IMR-90 (cell line): ENCODE measurements around the gene BCL2L1. TPM values are rescaled to one million over a fixed set of nuclear protein-coding genes. Genes with fewer than 3 reads are reported as not detected.
A peak's percentile ranks its signal among the peaks of the same experiment; 100 is the strongest.

Experiments
- ATAC-seq: fragments of 200-7000 bp; cut with Tn5 transposase; 2 replicates; pipeline ENCODE4 v1.9.1; 2020; ENCODE audit warnings: low read depth, mild to moderate bottlenecking, moderate library complexity
- BruUV-seq: library from RNA; stranded (reverse); fragments of 400-500 nt; replicated peaks from 2 replicates; lab custom pipeline; 2021; lab: Mats Ljungman, UMichigan
- CTCF ChIA-PET: fragments of 300-600 bp; formaldehyde crosslinking; extraction: SDS; loops from one replicate; lab custom pipeline; 2021; ENCODE audit warnings: antibody characterized with exemption; lab: Yijun Ruan, JAX
- POLR2A ChIA-PET: fragments of 300-600 bp; sonication (Branson Sonifier 250); formaldehyde crosslinking; loops from one replicate; lab custom pipeline; 2022; ENCODE audit warnings: antibody characterized with exemption; ENCODE audit not compliant: unreplicated experiment; lab: Charles Lee
- DNase-seq: peaks from one replicate; pipeline ENCODE4 v3.0.0; 2013
- H2AFZ ChIP-seq: replicated peaks from 2 replicates; pipeline ENCODE3; 2013; ENCODE audit warnings: low read length, mild to moderate bottlenecking; ENCODE audit not compliant: poor library complexity
- H2AK5ac ChIP-seq: 2 replicates; pipeline ENCODE4 v1.6.1; 2013; ENCODE audit warnings: low read depth, low read length, inconsistent platforms
- H2AK9ac ChIP-seq: replicated peaks from 2 replicates; pipeline ENCODE3; 2013; ENCODE audit warnings: mild to moderate bottlenecking, low read depth, low read length, moderate library complexity; ENCODE audit not compliant: poor library complexity
- H2BK120ac ChIP-seq: 2 replicates; pipeline ENCODE4 v1.6.1; 2013; ENCODE audit warnings: low read depth, low read length, inconsistent platforms
- H2BK15ac ChIP-seq: 3 replicates; pipeline ENCODE4 v1.6.1; 2013; ENCODE audit warnings: low read depth, low read length, inconsistent platforms
- H2BK20ac ChIP-seq: 2 replicates; pipeline ENCODE4 v1.6.1; 2013; ENCODE audit warnings: low read depth, mild to moderate bottlenecking, inconsistent platforms, low read length, moderate library complexity
- H2BK5ac ChIP-seq: 2 replicates; pipeline ENCODE4 v1.6.1; 2013; ENCODE audit warnings: mild to moderate bottlenecking, low read depth, low read length, inconsistent platforms; ENCODE audit not compliant: poor library complexity, severe bottlenecking
- H3K14ac ChIP-seq: replicated peaks from 2 replicates; pipeline ENCODE4 v1.6.1; 2013; ENCODE audit warnings: low read depth, low read length, inconsistent platforms
- H3K18ac ChIP-seq: 2 replicates; pipeline ENCODE4 v1.6.1; 2013; ENCODE audit warnings: low read depth, low read length, control low read depth
- H3K23ac ChIP-seq: 2 replicates; pipeline ENCODE4 v1.6.1; 2013; ENCODE audit warnings: low read depth, low read length, inconsistent platforms
- H3K27ac ChIP-seq: 2 replicates; pipeline ENCODE4 v1.5.1; 2013; ENCODE audit warnings: mild to moderate bottlenecking, control low read depth, low read length; ENCODE audit not compliant: insufficient read depth
- H3K27me3 ChIP-seq: 2 replicates; pipeline ENCODE4 v1.6.1; 2013; ENCODE audit warnings: low read length; ENCODE audit not compliant: control insufficient read depth, insufficient read depth
- H3K36me3 ChIP-seq: 2 replicates; pipeline ENCODE4 v1.6.1; 2013; ENCODE audit warnings: low read length, mixed read lengths; ENCODE audit not compliant: control insufficient read depth, insufficient read depth
- H3K4ac ChIP-seq: 2 replicates; pipeline ENCODE4 v1.6.1; 2013; ENCODE audit warnings: low read depth, low read length, inconsistent platforms
- H3K4me1 ChIP-seq: 2 replicates; pipeline ENCODE4 v1.6.1; 2013; ENCODE audit warnings: low read length, mixed read lengths; ENCODE audit not compliant: control insufficient read depth, insufficient read depth
- H3K4me2 ChIP-seq: 2 replicates; pipeline ENCODE4 v1.6.1; 2013; ENCODE audit warnings: low read depth, mild to moderate bottlenecking, control low read depth, low read length, moderate library complexity
- H3K4me3 ChIP-seq: 2 replicates; pipeline ENCODE4 v1.5.1; 2013; ENCODE audit warnings: low read depth, mild to moderate bottlenecking, control low read depth, low read length, moderate library complexity; ENCODE audit not compliant: insufficient read depth
- H3K56ac ChIP-seq: 2 replicates; pipeline ENCODE4 v1.6.1; 2013; ENCODE audit warnings: low read length, inconsistent platforms; ENCODE audit not compliant: insufficient read depth; ENCODE audit errors: extremely low read depth
- H3K79me1 ChIP-seq, 2 experiments: 2 replicates each; pipeline ENCODE4 v1.6.1; 2013; ENCODE audit warnings: low read length in 2 of 2, inconsistent platforms in 1 of 2, low read depth in 1 of 2
- H3K9ac ChIP-seq: 2 replicates; pipeline ENCODE4 v1.6.1; 2013; ENCODE audit warnings: low read depth, low read length, control low read depth
- H3K9me1 ChIP-seq: 2 replicates; pipeline ENCODE4 v1.6.1; 2013; ENCODE audit warnings: low read length, inconsistent platforms; ENCODE audit not compliant: insufficient read depth
- H3K9me3 ChIP-seq: 2 replicates; pipeline ENCODE4 v1.6.1; 2013; ENCODE audit warnings: low read length; ENCODE audit not compliant: control insufficient read depth, insufficient read depth
- H4K20me1 ChIP-seq: 2 replicates; pipeline ENCODE4 v1.6.1; 2013; ENCODE audit warnings: low read length, inconsistent platforms; ENCODE audit not compliant: insufficient read depth
- H4K5ac ChIP-seq: 2 replicates; pipeline ENCODE4 v1.6.1; 2013; ENCODE audit warnings: mild to moderate bottlenecking, low read depth, low read length, control low read depth
- H4K8ac ChIP-seq, 2 experiments: 2 replicates each; pipeline ENCODE4 v1.6.1; 2013; ENCODE audit warnings: low read depth in 2 of 2, low read length in 2 of 2, control low read depth in 1 of 2, inconsistent platforms in 1 of 2
- H4K91ac ChIP-seq: 2 replicates; pipeline ENCODE4 v1.6.1; 2013; ENCODE audit warnings: low read depth, low read length, inconsistent platforms; ENCODE audit not compliant: insufficient read depth
- CEBPB ChIP-seq: IDR thresholded peaks from 2 replicates; pipeline ENCODE4 v1.6.1; 2012; ENCODE audit warnings: low read depth, low read length, improper control_type of control experiment
- CTCF ChIP-seq: conservative IDR thresholded peaks from 2 replicates; pipeline ENCODE4 v1.5.1; 2012; ENCODE audit warnings: mild to moderate bottlenecking, low read depth, low read length, improper control_type of control experiment
- POLR2A ChIP-seq: IDR thresholded peaks from 2 replicates; pipeline ENCODE4 v1.6.1; 2012; ENCODE audit warnings: mild to moderate bottlenecking, low read depth, low read length
- dilution Hi-C: fragments of 300-500 bp; cut with HindIII; formaldehyde crosslinking; loops from one replicate; pipeline ENCODE4 v1.14.3; 2018; ENCODE audit warnings: low sequenced_read_pairs; ENCODE audit not compliant: unreplicated experiment
- in situ Hi-C: fragments of 300-500 bp; cut with MboI; formaldehyde crosslinking; loops from 3 replicates; pipeline ENCODE4 v1.14.3; 2019; ENCODE audit warnings: low sequenced_read_pairs, inconsistent platforms, mixed read lengths
- intact Hi-C: fragments of 100-400 bp; cut with micrococcal nuclease; formaldehyde crosslinking; loops from 2 replicates; pipeline ENCODE4 v1.10.0; 2022
- polyA plus RNA-seq, 3 experiments: library from polyadenylated mRNA; depleted of rRNA; stranded (reverse); fragments of >200 nt; gene quantifications; 2 replicates each; pipeline ENCODE4 v1.2.3, GENCODE V29; 2012; ENCODE audit warnings: low replicate concordance in 1 of 3
- total RNA-seq: library from RNA; depleted of rRNA; stranded (reverse); fragments of >200 nt; gene quantifications from 2 replicates; pipeline ENCODE4 v1.2.3, GENCODE V29; 2012

Gene BCL2L1
- total and polyA plus RNA-seq, 2 of the 4 experiments (the other 2 are of a cell fraction) = 40.2 to 41.9 TPM

- H2BK120ac ChIP-seq = peak overlapping the region; percentile 100
- peak overlapping the region; percentile 100 for H4K91ac ChIP-seq
- peak overlapping the region; percentile 100 for H2AK5ac ChIP-seq
- intact Hi-C loops (no loop called here), dilution Hi-C loops (no loop called here), in situ Hi-C loops (no loop called here)
- H3K9me1 ChIP-seq = peaks cover 40% of the 10 kb centered on the region
- ChIA-PET CTCF (interaction anchor here (0.6 to 2.0 kb wide), 3 partner anchors 12 to 50 kb away, joined by 3 to 7 read pairs (median 4); no protein-coding TSS in a partner anchor), POLR2A (interaction anchor here (0.6 to 1.0 kb wide), 3 partner anchors 8 to 115 kb away, joined by 3 to 4 read pairs (median 3); no protein-coding TSS in a partner anchor)
- no peak overlapping the region for H2AFZ ChIP-seq
- ATAC-seq (no peak), DNase-seq (no peak)
- TF ChIP-seq CEBPB (no peak), CTCF (no peak), POLR2A (no peak)
- peaks cover 46 to 75% of the 10 kb centered on the region in 2 experiments for H3K79me1 ChIP-seq
- peak overlapping the region; percentile 100 for H3K4ac ChIP-seq
- BruUV-seq = no TSS peak
- H3K27ac ChIP-seq = peak overlapping the region; percentile 63
- peak overlapping the region; percentile 97 to 99 for H4K8ac ChIP-seq
- no peaks in the 10 kb centered on the region for H3K9me3 ChIP-seq
- H3K4me3 ChIP-seq = no peak overlapping the region
- H3K9ac ChIP-seq = peak overlapping the region; percentile 85; the same call in 1 of the 2 replicates
- peaks cover 19% of the 10 kb centered on the region for H3K4me1 ChIP-seq
- peak overlapping the region; percentile 95 for H3K18ac ChIP-seq
- peak overlapping the region; percentile 93 for H4K5ac ChIP-seq
- H4K20me1 ChIP-seq = no peaks in the 10 kb centered on the region
- peak overlapping the region; percentile 60 for H2AK9ac ChIP-seq
- H3K14ac ChIP-seq = peak overlapping the region; percentile 100
- H2BK15ac ChIP-seq = peak overlapping the region; percentile 100
- peaks cover 23% of the 10 kb centered on the region for H3K36me3 ChIP-seq
- H2BK20ac ChIP-seq = peak overlapping the region; percentile 99
- peak overlapping the region; percentile 100 for H3K23ac ChIP-seq
- no peaks in the 10 kb centered on the region for H3K27me3 ChIP-seq
- peak overlapping the region; percentile 99 for H2BK5ac ChIP-seq
- peak overlapping the region; percentile 100; the same call in 1 of the 2 replicates for H3K56ac ChIP-seq
- peak overlapping the region; percentile 64; the same call in 1 of the 2 replicates for H3K4me2 ChIP-seq
Observed at GRCh38 chr20:31711179-31712111, 11.2 kb downstream of the BCL2L1 start.
